D721Med (cell line): Measurements from ENCODE around the gene PRXL2B.

Experiments used
- DNase-seq: peaks from one replicate; pipeline ENCODE4 v3.0.0; 2011; ENCODE audit warnings: low spot score; ENCODE audit not compliant: insufficient read length
- FAIRE-seq: peaks from 2 replicates; lab custom pipeline; 2011; peaks lifted over from hg19 to GRCh38; lab: Jason Lieb, UNC
- TF ChIP-seq, protein P1 (sequence below): IDR thresholded peaks from 2 replicates; pipeline ENCODE4 v1.5.1; 2012; ENCODE audit warnings: mild to moderate bottlenecking, control low read depth; ENCODE audit not compliant: insufficient read depth; ENCODE audit errors: missing control alignments

PRXL2B gene

DNA sequence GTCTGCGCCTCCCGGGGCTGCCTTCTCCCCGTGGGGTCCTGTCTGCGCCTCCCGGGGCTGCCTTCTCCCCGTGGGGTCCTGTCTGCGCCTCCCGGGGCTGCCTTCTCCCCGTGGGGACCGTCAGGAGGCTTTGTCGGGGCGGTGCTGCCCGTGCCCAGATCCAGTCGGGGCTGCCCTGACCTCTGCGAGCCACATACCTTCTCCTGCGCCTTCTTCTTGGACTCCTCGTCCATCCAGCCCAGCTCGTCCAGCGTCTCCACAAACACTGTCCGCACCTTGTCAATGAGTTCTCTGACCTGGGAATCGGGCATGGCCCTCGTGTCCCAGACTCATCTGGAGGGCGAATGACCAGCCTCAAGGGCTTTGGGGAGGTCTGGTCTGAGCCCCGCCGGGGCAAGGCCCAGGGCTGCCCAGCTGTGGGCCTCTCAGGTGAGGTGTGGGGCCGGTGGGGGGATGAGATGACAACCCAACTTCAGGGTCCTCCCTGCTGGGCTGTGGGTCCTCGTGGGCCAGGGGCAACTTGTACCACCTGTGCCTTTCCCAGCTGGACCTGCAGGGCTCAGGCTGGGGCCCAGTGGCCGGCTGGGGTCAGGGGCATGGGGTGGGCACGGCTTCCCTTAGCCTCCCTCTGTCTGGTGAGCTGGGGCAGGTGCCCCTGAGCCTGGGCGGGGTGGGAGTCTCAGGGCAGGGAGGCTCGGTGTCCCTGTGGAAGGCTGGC lies 9.4 kb downstream of the PRXL2B start:
- DNase-seq (no peak), FAIRE-seq (no peak)
- TF ChIP-seq, protein P1, sequence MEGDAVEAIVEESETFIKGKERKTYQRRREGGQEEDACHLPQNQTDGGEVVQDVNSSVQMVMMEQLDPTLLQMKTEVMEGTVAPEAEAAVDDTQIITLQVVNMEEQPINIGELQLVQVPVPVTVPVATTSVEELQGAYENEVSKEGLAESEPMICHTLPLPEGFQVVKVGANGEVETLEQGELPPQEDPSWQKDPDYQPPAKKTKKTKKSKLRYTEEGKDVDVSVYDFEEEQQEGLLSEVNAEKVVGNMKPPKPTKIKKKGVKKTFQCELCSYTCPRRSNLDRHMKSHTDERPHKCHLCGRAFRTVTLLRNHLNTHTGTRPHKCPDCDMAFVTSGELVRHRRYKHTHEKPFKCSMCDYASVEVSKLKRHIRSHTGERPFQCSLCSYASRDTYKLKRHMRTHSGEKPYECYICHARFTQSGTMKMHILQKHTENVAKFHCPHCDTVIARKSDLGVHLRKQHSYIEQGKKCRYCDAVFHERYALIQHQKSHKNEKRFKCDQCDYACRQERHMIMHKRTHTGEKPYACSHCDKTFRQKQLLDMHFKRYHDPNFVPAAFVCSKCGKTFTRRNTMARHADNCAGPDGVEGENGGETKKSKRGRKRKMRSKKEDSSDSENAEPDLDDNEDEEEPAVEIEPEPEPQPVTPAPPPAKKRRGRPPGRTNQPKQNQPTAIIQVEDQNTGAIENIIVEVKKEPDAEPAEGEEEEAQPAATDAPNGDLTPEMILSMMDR = no peak

DNA sequence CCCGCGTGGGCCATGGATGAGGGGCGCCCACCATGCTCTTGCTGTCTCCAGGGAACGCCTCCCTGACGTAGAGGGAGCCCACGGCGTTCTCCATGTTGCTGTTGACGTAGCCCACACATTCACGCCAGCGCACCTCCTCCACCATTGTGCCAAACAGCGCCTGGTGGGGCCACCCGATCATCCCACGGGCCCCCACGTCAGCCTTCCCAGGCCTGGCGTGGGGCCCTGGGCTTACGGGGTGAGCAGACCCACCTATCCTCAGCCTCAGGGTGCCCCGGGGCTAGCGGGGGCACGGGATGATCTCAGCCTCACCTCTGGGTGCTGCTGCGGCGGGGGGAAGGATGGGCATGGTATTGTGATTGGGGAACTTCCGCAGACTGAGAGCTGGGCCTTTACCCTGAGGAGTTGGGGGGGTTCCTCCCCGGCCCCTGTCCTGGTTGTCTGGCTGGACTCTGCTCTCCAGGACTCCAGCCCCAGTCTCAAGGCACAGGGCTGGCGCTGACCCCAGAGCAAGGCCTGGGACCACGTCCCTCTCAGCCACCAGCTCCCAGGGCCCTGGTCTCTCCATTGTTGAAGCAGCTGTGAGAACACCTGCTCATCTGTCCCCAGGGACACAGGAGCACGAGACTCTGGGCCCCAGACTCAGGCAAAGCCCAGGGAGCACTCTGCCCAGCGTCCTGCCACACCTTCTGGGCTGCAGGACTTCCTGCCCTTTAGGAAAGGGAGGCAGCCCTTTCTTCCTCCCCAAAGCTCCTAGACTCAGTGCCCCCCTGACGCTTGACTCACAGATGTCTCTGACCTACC lies 10.2 kb downstream of the PRXL2B start:
- TF ChIP-seq, protein P1 = no peak
- FAIRE-seq = no peak
- no peak for DNase-seq

DNA sequence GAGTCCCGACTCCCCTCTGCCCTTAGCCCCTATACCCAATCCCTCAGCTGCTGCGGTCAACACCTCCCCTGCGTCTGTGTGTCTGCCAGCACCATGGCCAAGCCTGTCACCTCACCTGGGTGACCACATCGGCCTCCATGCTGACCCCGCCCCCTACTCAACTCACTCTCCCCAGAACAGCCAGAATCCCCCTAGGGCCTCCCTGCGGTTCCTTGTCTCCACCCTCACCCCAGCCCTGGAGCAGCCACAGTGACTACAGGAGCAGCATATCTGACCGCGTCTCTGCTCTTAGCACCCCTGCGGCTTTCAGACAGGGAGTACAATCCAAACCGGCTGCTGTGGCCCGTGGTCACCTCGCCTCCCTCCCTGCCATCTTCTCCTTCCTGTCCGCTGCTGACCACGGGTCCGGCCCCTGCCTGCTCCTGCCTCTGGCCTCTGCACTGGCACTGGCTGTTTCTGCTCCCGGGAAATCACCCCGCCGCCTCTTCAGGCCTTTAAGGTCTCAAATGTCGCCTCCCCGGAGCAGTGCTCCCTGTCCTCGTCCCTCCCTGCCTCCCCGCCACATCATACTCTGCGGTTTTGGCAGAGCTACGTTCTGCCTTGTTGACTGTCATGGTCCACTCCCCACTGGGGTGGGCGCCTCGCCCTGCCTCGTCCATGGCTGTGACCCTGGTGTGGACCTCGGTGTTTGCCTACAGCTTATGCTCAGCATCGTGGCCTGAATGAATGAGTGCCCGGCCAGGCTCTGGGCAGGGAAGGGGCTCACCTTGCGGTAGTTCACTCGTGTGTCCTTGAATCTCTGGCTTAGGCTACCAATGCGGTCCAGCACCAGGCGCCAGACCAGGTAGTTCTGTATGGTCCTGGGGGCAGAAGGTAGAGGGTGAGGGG lies 11.1 kb downstream of the PRXL2B start:
- DNase-seq = no peak
- FAIRE-seq = no peak
- TF ChIP-seq, protein P1 = no peak

DNA sequence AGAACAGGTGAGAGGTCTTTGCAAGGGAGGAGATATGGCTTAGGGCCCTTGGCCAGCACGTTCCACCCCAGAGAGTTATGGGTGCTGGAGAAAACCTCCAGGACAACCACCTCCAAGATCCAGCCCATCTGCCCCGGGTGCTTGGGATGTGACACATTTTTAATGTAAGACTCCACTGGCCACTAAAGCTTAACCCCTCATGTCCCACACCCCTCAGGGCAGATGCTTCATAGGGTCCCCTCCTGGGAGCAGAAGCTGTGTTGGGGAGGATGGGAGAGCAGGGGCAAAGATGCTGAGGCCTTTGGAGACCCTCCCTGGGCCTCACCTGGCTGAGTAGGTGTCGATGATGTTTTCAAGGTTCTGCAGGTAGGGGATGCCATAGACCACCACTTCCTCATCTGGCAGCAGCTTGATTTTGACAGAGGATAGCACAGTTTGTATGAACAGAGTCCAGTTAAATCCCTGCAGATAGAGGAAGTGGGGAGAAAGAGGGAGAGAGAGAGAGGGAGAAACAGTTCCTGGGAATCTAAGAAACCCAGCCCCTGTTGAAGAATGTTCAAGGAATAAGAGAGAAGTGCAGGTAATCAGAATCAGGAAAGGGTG lies 11.9 kb downstream of the PRXL2B start:
- FAIRE-seq (no peak), DNase-seq (no peak)
- TF ChIP-seq, protein P1 = no peak

DNA sequence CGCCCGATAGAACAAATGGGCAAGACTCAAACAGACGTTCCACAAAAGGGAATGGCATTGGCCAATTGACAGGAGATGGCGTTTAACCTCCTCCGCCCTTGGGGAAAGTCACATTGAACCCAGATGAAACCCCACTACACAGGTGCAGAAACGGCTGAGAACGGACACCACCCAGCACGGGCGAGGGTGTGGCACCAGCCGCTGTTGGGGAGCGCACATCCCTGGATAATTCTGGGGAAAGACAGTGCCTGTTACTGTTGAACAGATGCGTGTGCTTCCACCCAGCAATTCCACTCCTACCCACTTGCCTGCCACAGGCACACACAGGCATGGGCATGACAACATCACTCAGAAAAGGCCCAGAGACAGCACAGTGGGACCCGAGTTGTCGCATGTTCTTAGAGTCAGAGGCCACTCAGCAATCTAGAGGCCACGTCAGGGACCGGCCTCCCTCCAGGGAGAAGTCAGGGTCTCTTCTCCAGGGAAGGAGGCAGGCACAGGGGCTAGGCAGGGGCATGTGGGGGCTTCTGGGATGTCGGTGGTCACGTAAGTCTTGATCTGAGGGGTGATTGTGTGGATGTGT lies 15.2 kb downstream of the PRXL2B start:
- FAIRE-seq (no peak), DNase-seq (no peak)
- TF ChIP-seq, protein P1 = no peak

DNA sequence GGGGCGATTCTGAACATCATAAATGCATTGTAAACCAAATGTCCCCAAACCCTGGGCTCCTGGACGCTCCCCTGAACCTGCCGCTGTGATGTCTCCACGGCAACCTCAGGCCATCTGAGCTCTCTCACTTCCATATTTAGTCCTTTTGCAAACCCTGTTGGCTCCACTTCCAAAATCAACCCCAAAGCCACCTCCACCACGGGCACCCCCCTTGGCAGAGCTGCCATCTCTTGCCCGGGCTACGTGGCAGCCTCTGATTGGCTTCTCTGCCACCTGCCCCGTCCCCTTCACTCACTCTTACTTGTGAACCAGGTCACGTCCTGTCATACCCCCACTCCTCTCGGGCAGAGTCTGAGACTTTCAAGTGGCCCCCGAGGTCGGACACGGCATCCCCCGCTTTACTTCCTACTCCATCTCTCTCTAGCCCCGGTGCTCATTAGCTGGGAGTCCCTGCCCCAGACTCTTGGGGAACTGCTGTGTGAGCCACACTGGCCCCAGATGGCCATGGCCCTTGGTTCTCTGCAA lies 15.8 kb downstream of the PRXL2B start:
- FAIRE-seq (no peak), DNase-seq (no peak)
- TF ChIP-seq, protein P1 = no peak
